Left cardiac atrium (tissue), 4 donors: ENCODE results near the gene PIGZ. TPM values are rescaled to one million over a fixed set of nuclear protein-coding genes. Genes with fewer than 3 reads are reported as not detected.
A peak's percentile ranks its signal among the peaks of the same experiment; 100 is the strongest.

Experiments used
- ATAC-seq, 2 donors: fragments of 200-7000 bp; cut with Tn5 transposase; one replicate each; pipeline ENCODE4 v1.9.1; 2020; ENCODE audit warnings: mild to moderate bottlenecking in 2 of 2, moderate library complexity in 2 of 2
- DNase-seq: peaks from one replicate; pipeline ENCODE4 v3.0.0-alpha.2; 2020
- intact Hi-C, 2 donors: fragments of 100-400 bp; cut with DNase I; formaldehyde crosslinking; loops; one replicate each; pipeline versions ENCODE4 v1.14.1 to v1.15.1; 2022 to 2023
- long read RNA-seq: library from polyadenylated mRNA; unstranded; transcript quantifications from one replicate; pipeline ENCODE4 v2.0.0, GENCODE V29; 2021
- total RNA-seq, 2 donors: library from RNA; stranded (reverse); fragmentation: NEBNext Ultra II Directional; extraction: Animal tissue kit (Norgen Biotek cat#: 25700); gene quantifications; one replicate each; pipeline ENCODE4 v1.2.1, GENCODE V29; 2021
- donor health status: DM: no; HTN: yes; CAD: no.
- donor health status: DM: no; HTN: yes; CAD: no; lungs with severe emphysema.
- donor health status: DM: yes; HTN: yes; CAD: no.
- donor health status: Dilated cardiomyopathy.

Gene PIGZ, protein sequence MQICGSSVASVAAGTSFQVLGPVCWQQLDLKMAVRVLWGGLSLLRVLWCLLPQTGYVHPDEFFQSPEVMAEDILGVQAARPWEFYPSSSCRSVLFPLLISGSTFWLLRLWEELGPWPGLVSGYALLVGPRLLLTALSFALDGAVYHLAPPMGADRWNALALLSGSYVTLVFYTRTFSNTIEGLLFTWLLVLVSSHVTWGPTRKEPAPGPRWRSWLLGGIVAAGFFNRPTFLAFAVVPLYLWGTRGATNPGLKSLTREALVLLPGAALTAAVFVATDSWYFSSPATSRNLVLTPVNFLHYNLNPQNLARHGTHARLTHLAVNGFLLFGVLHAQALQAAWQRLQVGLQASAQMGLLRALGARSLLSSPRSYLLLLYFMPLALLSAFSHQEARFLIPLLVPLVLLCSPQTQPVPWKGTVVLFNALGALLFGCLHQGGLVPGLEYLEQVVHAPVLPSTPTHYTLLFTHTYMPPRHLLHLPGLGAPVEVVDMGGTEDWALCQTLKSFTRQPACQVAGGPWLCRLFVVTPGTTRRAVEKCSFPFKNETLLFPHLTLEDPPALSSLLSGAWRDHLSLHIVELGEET
- 1 to 10 TPM; 4.5 to 4.7 TPM for total RNA-seq
- long read RNA-seq, partial matches to known transcripts, result 0 of 7 reads
- long read RNA-seq, other reads (novel, unspliced or antisense), result 4 of 7 reads

DNA sequence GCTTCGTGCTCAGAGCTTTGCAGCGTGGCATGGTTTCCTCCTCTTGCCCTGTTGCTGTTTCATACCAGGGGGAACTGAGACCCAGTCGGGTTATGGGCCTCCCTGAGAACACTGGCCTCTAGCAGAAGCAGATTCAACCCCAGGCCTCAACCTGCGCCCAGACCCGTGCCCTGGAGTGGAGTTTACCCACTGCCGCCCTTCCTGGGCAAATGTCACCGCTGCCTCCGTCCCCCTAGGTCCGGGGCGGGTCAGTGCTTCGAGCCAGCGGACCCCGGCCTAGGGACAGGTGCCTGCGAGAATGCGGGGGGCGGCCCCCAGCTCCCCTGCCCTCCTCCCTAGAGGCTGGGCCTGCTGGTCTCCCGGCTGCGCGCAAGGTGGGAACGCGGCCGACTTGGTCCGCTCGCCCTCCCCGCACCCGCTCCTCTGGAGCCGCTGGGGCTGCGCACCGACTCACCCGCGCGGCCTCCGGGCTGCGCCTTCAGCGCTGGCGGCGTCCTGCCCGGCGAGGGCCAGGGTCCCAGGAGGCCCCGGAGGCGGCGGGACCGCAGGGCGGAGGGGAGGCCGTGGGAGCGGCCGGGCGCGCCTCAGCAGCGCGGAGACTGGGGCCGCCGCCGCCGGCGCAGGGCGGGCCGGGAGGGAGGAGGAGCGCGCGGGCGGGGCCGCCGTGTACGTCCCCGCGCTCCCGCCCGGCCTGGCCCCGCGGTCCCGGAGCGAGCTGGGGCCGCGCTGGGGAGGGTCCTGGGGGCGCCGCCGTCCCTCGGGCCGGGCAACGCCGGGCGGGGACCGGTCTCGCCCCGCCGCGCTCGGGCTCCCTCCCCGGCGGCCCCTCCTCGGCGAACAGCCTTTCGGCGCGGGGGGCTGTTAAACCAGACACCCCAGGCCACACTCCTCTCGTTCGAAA lies at the start of gene PIGZ:
Gene PIGZ, minus strand, starts transcription at position 601 of the 901 bp plus-strand sequence. CDS start 16,802 bp downstream, outside the sequence.
- intact Hi-C loops, result no loop called here
- DNase-seq (peak; percentile 53), ATAC-seq (peak; percentile 84 to 89)

DNA sequence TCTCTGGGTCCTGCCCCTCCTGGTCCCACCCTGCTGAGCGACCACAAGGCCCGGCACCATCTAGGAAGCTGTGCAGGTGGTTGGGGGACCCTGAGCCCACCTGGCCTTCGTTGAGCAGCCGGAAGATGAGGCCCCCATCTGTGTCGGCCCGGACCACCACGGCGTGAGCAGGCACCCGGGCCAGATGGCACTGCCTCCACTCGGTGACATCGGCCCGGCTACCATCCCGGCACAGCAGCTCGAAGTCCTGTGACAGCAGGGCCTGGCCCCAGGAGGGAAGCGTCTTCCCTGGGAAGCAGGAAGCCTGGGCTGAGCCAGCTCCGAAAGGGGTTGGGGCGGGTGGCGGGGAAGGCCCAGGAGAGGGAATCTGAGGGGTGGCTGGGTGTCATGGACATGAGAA lies 48.4 kb upstream of the PIGZ start:
- DNase-seq (no peak), ATAC-seq (no peak)
- intact Hi-C loops, result no loop called here

DNA sequence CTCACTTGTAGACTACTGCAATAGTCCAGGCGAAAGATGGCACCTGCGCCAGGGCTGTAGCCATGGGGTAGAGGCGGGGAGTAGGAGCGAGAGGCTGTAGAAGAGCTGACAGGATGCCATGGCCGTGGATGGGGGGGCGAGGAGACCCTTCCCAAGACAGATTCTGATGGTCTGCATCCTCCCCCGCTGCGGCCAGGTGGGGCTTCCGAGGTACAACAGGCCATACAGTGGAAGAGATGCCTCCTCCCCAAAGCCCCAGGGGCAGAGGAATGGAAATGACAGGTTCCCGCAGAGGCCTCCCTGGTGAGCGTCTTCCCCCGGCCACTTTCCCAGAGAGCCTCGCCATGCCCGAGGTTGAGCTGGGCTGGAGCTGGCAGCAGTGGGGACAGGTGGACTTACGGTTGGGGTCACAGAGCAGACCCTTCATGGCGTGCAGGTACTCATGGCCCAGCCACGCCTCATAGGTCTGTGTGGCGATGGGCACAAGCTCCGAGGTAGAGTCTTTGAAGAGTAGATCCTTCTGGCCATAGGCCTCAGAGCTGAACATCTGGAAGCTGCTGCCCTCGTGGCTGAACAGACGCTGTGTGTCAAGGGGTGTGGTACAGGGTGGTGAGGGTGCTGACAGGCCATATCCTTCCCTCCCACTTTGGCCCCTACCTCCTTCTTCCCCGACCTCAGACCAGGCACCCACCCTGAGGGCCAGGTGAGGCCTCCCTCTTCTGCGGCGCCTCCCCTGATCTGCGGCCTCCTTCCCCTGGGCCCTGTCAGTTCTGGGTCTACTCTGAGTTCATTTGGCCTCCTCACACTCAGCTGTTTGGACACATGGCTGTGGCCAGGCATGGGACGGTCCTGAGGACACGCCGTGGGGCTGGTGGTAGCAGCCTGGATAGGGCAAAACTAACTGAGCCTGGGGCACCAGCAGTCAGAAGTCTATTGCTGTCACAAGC lies 47.4 kb upstream of the PIGZ start:
- peak in 1 of 2 donors; percentile 19 for ATAC-seq
- intact Hi-C loops, result no loop called here
- DNase-seq, result no peak

DNA sequence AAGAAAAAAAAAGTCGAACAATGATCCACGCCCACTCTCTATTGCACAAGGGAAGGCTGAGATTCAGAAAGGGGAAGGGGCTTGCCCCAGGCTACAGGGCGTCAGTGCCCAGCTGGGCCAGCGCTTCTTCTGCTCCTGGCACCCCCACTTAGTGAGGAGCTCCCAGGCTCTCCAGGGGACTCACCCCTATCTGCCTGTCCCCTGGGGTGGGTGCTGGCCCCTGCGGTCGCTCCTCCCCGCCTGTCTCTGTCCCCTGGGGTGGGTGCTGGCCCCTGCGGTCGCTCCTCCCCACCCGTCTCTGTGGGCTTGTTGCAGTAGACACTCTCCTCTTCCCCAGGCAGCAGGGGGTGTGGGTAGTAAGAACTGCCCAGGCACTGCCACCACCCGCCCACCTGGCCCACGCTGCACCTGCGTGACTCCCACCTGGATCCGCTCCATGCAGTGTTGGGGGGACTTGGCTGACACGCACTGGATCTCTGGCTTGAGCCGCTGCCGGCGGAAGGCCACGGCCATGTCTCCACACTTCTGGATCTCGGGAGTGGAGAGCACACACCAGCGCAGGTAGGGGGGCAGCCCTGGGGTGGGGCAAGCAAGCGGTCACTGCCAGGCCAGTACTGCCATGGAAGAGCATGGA lies 46.4 kb upstream of the PIGZ start:
- intact Hi-C loops, result no loop called here
- DNase-seq, result no peak
- ATAC-seq, result no peak

DNA sequence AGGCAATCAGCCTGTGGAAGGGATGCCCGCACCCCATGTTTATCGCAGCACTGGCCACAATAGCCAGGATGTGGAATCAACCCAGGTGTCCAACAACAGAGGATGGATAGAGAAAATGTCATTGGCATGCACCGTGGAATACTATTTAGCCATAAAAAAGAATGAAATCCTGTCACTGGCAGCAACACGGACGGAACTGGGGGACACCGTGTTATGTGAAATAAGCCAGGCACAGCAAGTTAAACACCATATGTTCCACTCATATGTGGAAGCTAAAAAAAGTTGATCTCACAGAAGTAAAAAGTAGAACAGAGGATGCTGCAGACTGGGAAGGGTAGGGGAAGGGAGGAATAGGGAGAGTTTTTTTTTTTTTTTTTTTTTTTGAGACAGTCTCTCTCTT lies 45.4 kb upstream of the PIGZ start:
- DNase-seq, result peak; percentile 11
- intact Hi-C loops, result no loop called here
- no peak for ATAC-seq

DNA sequence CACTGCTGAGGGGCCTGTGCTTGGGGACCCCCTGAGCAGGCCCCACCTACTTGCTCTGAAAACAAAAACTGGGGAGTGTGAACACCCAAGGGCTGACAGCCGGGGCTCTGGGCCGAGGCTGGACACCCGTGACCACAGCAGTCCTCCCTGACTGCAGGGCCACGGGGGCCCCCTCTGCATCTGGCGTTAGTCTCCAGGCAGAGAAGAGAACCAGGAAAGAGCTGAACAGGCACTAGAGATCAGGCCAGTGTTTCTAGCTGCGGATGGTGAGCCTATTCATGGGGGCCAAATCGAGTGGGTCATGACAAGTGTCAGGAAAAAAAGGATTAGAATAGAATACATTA lies 43.9 kb upstream of the PIGZ start:
- DNase-seq (peak; percentile 9), ATAC-seq (no peak)
- intact Hi-C loops, result no loop called here

DNA sequence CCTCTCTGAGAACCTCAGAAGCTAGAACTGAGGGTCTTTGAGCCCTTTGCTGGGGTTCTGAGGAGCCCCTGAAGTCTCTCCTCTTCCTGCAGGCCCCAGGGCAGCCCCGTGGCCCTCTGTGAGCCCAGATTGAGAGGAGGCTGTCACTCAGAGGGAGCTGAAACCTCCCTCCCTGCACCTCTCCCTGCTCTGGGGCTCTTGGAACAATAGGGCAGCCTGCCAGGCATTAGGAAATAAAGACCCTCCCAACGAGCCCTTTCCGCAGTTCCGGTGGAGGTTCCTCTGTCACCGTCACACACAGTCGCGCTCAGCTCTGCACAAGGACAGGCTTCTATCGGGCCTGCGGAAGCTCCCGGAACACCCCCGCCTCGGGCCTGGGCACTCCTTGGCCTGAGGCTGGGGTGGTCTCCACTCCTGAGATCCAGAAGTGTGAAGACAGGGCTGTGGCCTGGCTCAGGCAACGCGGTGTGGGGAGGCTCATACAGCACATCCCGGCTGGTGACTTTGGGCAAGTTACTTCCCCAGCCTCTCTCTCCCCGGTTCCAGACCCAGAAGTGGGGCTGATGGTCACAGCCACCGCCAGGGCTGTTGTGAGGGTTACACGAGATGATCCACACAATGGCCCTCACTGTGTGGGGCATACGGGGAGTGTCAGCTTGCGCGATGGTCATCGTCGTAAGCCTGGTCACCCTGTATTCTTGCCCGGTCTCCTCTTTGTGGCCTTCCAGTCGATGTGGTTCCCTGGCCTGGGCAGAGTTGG lies 43.3 kb upstream of the PIGZ start:
- intact Hi-C loops, result no loop called here
- DNase-seq (peak; percentile 11), ATAC-seq (no peak)

DNA sequence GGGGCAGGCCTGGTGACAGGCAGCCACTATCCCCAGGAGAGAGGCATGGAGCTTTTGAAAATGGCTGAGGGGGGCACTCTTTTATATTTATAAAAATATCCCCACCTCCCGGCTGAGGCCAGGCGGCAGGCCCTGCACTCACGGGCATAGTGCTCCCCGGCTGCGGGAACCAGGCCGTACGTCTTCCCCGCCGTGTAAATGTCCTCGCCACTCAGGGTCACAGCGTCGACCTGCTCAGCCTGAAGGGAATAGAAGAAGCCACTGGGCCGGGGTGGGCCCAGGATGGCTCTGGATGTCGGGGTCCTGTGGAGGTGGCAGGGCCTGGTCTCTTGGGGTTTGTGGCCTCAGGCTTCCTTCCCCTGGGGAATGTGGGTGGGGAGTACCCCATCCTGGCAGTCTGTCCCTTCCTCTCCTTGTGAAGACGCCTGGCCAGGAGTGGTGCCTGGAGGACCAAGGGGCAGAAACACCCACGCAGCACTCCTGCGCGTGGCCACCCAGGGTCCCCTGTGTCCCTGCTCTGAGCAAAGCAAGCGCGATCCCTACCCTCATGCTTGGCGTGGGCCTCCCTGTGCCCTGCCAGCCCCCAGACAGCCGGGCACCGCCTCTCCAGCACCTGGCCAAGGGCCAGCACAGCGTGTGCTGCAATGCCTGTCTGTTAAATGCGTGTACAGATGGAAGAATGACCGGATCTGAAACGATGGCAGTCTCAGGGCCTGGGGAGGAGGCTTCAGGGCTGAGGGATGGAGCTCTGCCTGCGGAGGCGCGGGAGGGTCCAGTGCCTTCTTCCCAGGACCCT lies 42.1 kb upstream of the PIGZ start:
- ATAC-seq (peak; percentile 7 to 40), DNase-seq (peak; percentile 14)
- intact Hi-C loops, result no loop called here

DNA sequence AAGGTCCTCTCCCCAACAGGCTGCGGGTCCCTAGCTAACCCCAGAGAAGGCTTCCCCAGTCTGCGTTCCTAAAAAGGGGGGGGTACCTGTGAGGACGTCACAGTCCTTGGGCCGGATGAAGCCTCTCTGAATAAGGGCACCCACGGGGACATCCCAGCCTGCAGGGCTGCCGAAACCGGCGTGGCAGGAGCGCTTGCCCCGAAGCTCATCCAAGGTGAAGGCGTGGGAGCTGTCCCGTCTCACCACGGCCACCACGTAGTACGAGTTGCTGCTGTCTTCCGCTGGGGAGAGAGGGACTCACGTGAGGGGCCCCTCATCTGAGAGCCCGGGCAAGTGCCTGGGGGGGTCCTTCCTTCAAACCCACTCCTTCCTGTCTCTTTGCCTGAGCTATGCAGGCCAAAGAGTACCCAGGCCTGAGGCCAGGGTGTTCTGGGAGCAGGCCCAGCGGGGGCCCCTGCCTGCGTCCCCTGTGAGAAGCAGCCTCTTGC lies 40.9 kb upstream of the PIGZ start:
- ATAC-seq (no peak), DNase-seq (no peak)
- intact Hi-C loops, result loop anchor here in 1 of 2 donors (10.0 kb wide), 1 partner anchor 175 kb away; no protein-coding TSS in a partner anchor

DNA sequence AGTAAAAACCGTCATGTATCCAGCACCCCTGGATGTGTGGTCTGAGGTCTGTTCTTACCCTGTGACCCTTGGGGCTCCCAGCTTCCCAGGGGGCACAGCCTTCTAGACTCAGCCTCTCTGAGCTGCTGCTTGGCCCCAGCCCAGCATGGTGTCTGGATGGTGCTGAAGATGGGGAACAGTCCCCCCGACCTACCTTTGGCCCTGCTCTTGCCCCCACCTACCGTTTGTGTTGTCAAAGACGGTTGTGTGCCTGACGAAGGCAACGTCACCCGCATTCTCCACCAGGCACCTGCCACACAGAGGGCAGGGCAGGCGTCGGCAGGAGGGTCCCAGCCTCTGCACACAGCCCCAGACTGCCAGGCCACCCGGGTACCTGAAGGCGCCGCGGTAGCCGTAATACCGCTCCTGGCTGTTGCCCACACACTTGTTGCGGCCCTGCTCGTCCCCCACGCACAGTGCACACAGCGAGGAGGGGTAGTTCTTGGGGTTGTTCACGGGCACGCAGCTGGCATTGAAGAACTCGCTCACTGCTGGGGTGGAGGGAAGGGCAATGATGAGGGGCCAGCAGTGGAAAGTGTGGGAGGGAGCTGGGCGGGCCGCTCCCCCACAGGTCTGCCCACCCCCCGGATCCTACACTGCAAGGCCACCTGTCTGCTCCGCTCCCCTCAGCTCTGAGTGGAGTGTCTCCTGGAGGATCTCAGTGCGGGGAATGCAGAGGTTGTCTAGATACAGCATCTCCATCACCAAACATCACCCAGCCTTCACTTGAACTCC lies 40.0 kb upstream of the PIGZ start:
- DNase-seq (no peak), ATAC-seq (no peak)
- intact Hi-C loops, result loop anchor here in 1 of 2 donors (10.0 kb wide), 1 partner anchor 176 kb away; no protein-coding TSS in a partner anchor

DNA sequence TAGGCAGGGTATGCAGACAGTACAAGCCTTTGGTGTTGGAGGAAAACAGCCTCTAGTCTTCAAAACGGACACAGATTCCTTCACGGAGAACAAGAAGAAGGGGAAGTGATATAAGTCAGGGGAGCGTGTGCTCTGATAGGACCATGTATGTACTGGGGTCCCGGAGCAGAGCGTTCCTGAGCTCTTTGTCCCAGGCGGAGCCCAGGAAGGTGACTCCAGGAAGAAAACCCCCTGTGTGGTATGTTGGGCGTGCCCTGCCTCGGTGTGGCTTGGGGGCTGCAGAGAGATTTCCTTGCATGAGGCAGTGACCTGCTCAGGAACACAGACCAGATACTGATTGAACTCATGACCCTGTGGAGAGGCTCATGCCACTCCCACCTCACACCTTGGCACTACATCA lies 39.3 kb upstream of the PIGZ start:
- DNase-seq, result peak; percentile 12
- intact Hi-C loops, result loop anchor here in 1 of 2 donors (10.0 kb wide), 1 partner anchor 177 kb away; no protein-coding TSS in a partner anchor
- no peak for ATAC-seq

DNA sequence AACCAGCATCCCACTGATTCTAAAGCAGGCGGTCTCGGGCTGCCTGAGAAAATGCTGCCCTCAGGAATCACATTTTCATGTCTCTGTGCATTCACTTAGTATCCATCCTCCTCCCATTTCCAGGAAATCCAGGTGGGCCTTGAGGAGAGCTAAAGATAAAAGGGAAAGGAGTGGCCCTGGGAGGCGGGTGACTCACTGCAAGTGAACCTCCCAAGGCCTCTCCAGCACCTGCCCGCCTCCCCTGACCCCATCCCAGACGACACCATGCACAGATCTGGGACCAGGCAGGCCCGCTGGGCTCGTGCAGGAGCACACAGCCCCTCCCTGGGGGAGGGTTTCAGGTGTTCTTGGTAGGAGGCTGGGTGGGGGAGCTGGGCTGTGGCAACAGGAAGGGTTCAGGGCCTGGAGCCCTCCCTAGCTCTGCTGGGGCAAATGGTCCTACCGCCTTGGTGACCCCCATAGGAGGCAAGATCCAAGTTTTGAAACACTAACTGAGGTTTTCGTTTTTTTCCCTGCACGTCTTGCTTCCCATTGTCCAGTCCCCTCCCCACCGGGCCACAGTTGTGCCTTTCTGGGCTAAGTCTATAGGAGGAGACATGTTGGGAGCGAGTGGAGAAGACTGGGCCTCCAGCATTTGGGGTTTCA lies 38.8 kb upstream of the PIGZ start:
- no peak for ATAC-seq
- intact Hi-C loops, result loop anchor here in 1 of 2 donors (10.0 kb wide), 1 partner anchor 177 kb away; no protein-coding TSS in a partner anchor
- peak; percentile 15 for DNase-seq

DNA sequence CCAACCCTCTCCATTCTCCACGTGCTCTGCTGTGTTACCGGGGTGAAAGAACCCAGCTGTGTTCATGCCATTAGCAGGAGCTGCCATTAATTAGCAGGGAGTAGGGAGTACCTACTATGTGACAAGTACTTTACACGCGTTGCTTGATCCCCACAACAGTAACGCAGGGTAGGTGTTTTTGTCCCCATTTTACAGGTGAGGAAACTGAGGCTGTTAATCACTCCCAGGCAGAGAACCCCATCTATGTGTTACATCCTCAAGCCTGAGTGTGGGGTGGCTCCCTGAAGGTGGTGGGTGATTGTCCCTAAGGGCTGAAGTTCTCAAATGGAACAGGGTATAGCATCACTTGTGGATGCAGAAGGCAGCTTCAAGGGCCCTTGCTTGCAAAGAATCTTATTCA lies 38.2 kb upstream of the PIGZ start:
- DNase-seq, result no peak
- ATAC-seq, result no peak
- intact Hi-C loops, result loop anchor here in 1 of 2 donors (10.0 kb wide), 1 partner anchor 178 kb away; no protein-coding TSS in a partner anchor

DNA sequence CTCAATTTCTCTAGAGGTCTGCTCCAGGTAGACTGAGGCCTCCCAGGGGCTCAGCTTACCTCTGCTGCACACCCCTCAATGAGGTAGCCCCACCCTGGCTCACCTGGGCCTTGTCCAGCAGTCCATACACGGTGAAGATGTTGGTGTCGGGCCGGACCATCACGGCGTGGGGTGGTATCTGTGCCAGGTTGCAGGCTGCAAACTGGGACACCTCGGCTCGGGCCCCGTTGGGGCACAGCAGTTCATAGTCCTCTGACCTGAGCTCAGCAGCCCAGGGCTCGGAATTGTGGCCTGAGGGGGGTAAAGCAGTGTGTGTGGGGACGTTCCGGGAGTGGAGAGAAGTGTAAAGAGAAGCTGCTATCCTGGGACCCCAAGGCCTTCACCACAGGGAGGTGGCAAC lies 37.8 kb upstream of the PIGZ start:
- DNase-seq (peak; percentile 20), ATAC-seq (no peak)
- intact Hi-C loops, result loop anchor here in 1 of 2 donors (10.0 kb wide), 1 partner anchor 178 kb away; no protein-coding TSS in a partner anchor
